NCI-H460 (cell line): ENCODE results near the gene BIK. TPM values are rescaled to one million over a fixed set of nuclear protein-coding genes. Genes with fewer than 3 reads are reported as not detected.

Experiments used
- DNase-seq: peaks from one replicate; pipeline ENCODE4 v3.0.0-alpha.2; 2016; ENCODE audit warnings: low read depth; ENCODE audit errors: extremely low read depth
- total RNA-seq: library from RNA; depleted of rRNA; stranded (reverse); fragments of >200 nt; shearing (Covaris generic); gene quantifications from 2 replicates; pipeline ENCODE4 v1.2.3, GENCODE V29; 2014; rRNA removed

The BIK gene
- total RNA-seq, 1 experiment from 2014 or later, result 0.74 TPM

- no peak for DNase-seq
These were observed 65.5 kb downstream of the BIK start for GRCh38 chr22:43176090-43176489.

GRCh38 chr22:43177479-43177878 is 66.9 kb downstream of the BIK start:
- DNase-seq, result no peak

Other genes starting within 250 kb of the BIK start
- 29.9 and 31.5 TPM in 2 replicates for gene PACSIN2, start 95.6 kb upstream of the BIK start, total RNA-seq
- gene TTLL1, start 21.4 kb upstream of the BIK start, total RNA-seq, result 2.7 and 3.1 TPM in 2 replicates
- 13.3 and 15.0 TPM in 2 replicates for gene MCAT, start 32.6 kb downstream of the BIK start, total RNA-seq
- gene TSPO, start 40.8 kb downstream of the BIK start, total RNA-seq, result 146 and 183 TPM in 2 replicates
- gene TTLL12, start 76.4 kb downstream of the BIK start, total RNA-seq, result 57.1 and 63.7 TPM in 2 replicates
- 3.2 and 5.3 TPM in 2 replicates for gene SCUBE1, start 232.6 kb downstream of the BIK start, total RNA-seq